ENCODE measurements around the gene LDB2. TPM values are rescaled to one million over a fixed set of nuclear protein-coding genes. Genes with fewer than 3 reads are reported as not detected.

Gene LDB2
- total RNA-seq, 2 donors from 2014 or later: 31.0 to 34.1 TPM

DNA sequence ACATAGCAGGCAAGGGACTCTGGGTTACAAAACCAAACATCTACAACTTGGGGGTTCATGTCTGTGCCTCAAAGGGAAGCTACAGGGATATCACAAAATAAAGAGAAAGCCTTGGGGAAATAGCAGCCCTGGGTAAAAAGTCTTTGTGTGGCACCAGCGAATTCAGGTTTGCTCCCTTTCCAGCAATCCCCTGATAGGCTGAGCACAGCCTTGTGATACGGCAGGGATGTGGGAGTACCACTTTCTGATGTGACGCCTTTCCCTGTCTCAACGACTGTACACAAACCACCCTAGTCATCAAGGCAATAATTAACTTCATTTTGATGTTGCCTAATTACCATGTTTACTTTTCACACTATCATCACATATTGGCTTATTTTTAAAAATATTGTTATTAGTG, 164.9 kb downstream of the LDB2 start:
- no peaks in the 10 kb centered on the region for H3K36me3 ChIP-seq
- H3K4me1 ChIP-seq (ENCODE audit: control insufficient read depth in 1 of 2, low read depth in 2 of 2): no peaks in the 10 kb centered on the region
- no peak for ATAC-seq (ENCODE audit: insufficient number of reproducible peaks, low FRiP score, low read depth)
- H3K9me3 ChIP-seq: no peaks in the 10 kb centered on the region
- H3K27me3 ChIP-seq (replicated peaks; ENCODE audit: insufficient read depth): no peaks in the 10 kb centered on the region
- DNase-seq (ENCODE audit: low spot score): no peak
- TF ChIP-seq, protein P1, sequence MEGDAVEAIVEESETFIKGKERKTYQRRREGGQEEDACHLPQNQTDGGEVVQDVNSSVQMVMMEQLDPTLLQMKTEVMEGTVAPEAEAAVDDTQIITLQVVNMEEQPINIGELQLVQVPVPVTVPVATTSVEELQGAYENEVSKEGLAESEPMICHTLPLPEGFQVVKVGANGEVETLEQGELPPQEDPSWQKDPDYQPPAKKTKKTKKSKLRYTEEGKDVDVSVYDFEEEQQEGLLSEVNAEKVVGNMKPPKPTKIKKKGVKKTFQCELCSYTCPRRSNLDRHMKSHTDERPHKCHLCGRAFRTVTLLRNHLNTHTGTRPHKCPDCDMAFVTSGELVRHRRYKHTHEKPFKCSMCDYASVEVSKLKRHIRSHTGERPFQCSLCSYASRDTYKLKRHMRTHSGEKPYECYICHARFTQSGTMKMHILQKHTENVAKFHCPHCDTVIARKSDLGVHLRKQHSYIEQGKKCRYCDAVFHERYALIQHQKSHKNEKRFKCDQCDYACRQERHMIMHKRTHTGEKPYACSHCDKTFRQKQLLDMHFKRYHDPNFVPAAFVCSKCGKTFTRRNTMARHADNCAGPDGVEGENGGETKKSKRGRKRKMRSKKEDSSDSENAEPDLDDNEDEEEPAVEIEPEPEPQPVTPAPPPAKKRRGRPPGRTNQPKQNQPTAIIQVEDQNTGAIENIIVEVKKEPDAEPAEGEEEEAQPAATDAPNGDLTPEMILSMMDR (IDR thresholded peaks at IDR 0.05): no peak
- no peak overlapping the region for H3K4me3 ChIP-seq
- H3K27ac ChIP-seq: no peak overlapping the region

DNA sequence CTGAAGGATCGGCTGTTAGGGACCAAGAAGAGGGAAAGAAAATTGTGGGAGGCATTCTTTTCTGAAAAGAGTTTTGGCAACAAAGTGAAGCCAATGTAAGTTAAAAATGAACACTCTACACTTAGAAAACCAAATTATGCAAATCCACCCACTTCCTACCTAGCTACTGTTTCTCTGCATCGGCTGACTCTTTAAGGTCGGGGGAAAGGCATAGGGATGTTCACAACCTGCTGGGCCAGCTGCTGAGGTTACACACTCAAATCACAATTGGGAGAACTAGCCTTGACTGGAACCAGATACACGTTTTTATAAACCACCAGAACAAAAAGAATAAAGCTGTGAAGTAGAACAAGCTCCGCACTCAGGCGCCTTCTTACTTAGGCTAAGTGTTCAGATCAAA, 165.7 kb downstream of the LDB2 start:
- no peak overlapping the region for H3K27ac ChIP-seq
- H3K4me1 ChIP-seq (ENCODE audit: control insufficient read depth in 1 of 2, low read depth in 2 of 2): no peaks in the 10 kb centered on the region
- no peaks in the 10 kb centered on the region for H3K9me3 ChIP-seq
- H3K27me3 ChIP-seq (replicated peaks; ENCODE audit: insufficient read depth): no peaks in the 10 kb centered on the region
- ATAC-seq (ENCODE audit: insufficient number of reproducible peaks, low FRiP score, low read depth) (no peak), DNase-seq (ENCODE audit: low spot score) (no peak)
- no peak overlapping the region for H3K4me3 ChIP-seq
- no peaks in the 10 kb centered on the region for H3K36me3 ChIP-seq
- TF ChIP-seq, protein P1 (IDR thresholded peaks at IDR 0.05): no peak

DNA sequence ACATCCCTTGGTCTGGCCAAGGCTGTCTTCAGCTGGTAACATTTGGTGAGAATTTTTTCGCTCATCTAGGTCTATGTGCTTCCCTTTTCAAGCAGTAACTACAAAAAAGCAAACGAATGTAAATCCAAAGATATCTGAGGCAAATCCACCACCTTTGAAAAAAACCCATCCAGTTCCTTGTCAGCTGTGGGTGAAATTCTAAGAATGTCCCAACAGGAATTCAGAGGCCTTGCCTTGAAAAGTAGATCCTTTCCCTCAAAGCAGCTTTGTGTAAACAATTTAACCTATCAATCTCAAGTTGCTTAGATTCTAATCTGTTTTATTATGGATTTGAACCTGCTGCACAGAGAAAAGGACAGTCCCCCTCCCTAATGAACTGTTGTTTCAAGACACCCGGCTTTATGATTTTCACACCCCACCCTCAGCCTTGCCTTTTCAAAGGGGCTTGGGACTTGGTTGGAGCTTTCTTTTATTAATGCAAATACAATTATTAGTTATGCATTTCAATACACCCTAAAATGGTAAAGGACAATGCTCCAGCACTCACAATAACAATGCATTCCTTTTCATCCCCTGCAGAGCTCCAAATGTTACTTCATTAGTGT, 166.6 kb downstream of the LDB2 start:
- Histone ChIP-seq H3K27ac (no peak overlapping the region), H3K27me3 (replicated peaks; ENCODE audit: insufficient read depth) (no peaks in the 10 kb centered on the region), H3K36me3 (no peaks in the 10 kb centered on the region), H3K4me1 (ENCODE audit: control insufficient read depth in 1 of 2, low read depth in 2 of 2) (no peaks in the 10 kb centered on the region), H3K4me3 (no peak overlapping the region), H3K9me3 (no peaks in the 10 kb centered on the region)
- DNase-seq (ENCODE audit: low spot score) (no peak), ATAC-seq (ENCODE audit: insufficient number of reproducible peaks, low FRiP score, low read depth) (no peak)
- TF ChIP-seq, protein P1 (IDR thresholded peaks at IDR 0.05): no peak

GRCh38 chr4:16730522-16731205, 167.8 kb downstream of the LDB2 start:
- no peaks in the 10 kb centered on the region for H3K36me3 ChIP-seq
- no peak for ATAC-seq (ENCODE audit: insufficient number of reproducible peaks, low FRiP score, low read depth)

DNA sequence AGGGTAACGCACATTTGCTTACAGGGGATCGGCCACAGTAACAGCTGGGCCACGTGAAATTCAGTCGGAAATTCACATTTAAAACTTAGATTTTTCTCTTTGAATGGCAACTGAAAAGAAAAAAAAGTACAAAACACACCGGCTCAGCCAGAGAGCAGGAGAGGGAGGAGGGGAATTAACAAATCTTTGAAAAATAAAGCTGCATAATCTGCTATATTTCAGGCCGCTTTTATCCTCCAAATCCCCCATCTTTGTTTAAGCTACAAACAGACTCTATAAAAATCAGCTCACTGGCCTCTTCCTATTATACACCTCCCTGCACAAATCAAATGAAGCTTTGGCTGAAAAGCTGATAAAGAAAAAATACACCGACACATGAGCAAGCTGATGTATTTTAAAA, 169.1 kb downstream of the LDB2 start:
- no peaks in the 10 kb centered on the region for H3K4me1 ChIP-seq (ENCODE audit: control insufficient read depth in 1 of 2, low read depth in 2 of 2)
- TF ChIP-seq, protein P1 (IDR thresholded peaks at IDR 0.05): no peak
- no peak overlapping the region for H3K27ac ChIP-seq
- no peak overlapping the region for H3K4me3 ChIP-seq
- H3K36me3 ChIP-seq: no peaks in the 10 kb centered on the region
- DNase-seq (ENCODE audit: low spot score): no peak
- peaks cover 5% of the 10 kb centered on the region for H3K9me3 ChIP-seq
- ATAC-seq (ENCODE audit: insufficient number of reproducible peaks, low FRiP score, low read depth): no peak
- H3K27me3 ChIP-seq (replicated peaks; ENCODE audit: insufficient read depth): no peaks in the 10 kb centered on the region

More at GRCh38 chr4:16730522-16731205, 167.8 kb downstream of the LDB2 start:
- H3K27ac ChIP-seq: no peak overlapping the region
- H3K4me1 ChIP-seq (ENCODE audit: control insufficient read depth in 1 of 2, low read depth in 2 of 2): no peaks in the 10 kb centered on the region
- no peaks in the 10 kb centered on the region for H3K9me3 ChIP-seq
- TF ChIP-seq, protein P1 (IDR thresholded peaks at IDR 0.05): no peak
- H3K4me3 ChIP-seq: no peak overlapping the region
- DNase-seq (ENCODE audit: low spot score): no peak
- no peaks in the 10 kb centered on the region for H3K27me3 ChIP-seq (replicated peaks; ENCODE audit: insufficient read depth)
